HG02763 (cell line): Measurements from ENCODE around the gene ARID1B.
A peak's percentile ranks its signal among the peaks of the same experiment; 100 is the strongest.

Experiments used
- ATAC-seq: cut with Tn5 transposase; IDR thresholded peaks from one replicate; pipeline ENCODE4 v1.9.1; 2021; ENCODE audit warnings: mild to moderate bottlenecking, moderate library complexity; ENCODE audit not compliant: unreplicated experiment

ARID1B gene

GRCh38 chr6:156790711-156791319 is 13.6 kb downstream of the ARID1B start:
- ATAC-seq, result no peak

- peak; percentile 55 for ATAC-seq
These were observed 14.2 kb downstream of the ARID1B start for GRCh38 chr6:156791320-156791850.

GRCh38 chr6:156793200-156793599 is 16.0 kb downstream of the ARID1B start:
- ATAC-seq, result no peak

DNA sequence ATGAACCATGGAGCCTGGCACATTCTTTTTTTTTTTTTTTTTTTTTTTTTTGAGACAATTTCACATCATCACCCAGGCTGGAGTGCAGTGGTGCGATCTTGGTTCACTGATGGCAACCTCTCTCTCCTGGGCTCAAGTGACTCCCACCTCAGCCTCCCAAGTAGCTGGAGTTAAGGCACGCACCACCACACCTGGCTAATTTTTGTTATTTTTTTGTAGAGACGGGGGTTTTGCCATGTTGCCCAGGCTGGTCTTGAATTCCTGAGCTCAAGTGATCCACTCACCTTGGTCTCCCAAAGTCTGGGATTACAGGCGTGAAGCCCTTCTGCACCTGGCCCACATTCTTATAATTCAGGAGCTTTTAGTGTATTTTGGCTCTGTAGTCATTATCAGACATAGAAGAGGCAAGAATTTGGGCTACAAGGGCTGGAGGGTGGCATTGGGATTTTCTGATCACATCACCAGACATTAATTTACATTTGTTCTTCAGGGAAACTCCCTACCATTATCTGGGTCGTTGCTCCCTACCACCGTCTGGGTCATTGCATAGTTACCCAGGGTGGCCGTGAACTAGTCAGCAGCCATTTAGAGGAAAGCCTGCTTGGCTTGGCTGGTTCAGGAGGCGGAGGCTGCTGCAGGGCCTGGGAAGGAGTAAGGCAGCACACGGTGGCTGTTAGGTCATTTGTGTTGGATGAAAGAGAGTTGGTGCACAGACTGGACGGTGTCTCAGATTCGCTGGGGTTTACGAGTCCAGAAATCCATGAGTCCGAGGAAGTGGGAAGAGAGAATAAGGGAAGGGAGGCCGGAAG is 17.6 kb downstream of the ARID1B start:
- ATAC-seq, result peak; percentile 63

DNA sequence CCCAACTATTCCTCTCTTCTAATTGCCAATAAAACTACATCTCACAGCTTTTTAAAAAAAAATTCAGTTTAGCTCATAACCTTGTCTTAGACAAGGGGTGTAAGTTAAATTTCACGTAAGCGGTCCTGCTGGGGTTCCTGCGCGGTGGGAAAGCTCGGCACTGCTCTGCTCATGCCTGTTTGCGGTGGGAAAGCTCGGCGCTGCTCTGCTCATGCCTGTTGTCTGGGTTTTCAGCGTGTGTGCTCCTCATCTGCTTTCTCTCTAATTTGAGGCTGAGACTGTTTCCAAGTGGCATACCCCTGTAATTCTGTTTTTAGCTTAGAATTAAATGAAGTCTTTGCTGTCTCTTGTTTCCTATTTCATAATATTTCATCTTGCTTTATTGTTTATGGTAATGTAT is 18.6 kb downstream of the ARID1B start:
- ATAC-seq, result no peak

GRCh38 chr6:156796627-156797026 is 19.4 kb downstream of the ARID1B start:
- ATAC-seq, result no peak

- ATAC-seq, result no peak
These were observed 20.9 kb downstream of the ARID1B start for GRCh38 chr6:156797901-156798735.

- no peak for ATAC-seq
These were observed 24.5 kb downstream of the ARID1B start for GRCh38 chr6:156801712-156802111.

DNA sequence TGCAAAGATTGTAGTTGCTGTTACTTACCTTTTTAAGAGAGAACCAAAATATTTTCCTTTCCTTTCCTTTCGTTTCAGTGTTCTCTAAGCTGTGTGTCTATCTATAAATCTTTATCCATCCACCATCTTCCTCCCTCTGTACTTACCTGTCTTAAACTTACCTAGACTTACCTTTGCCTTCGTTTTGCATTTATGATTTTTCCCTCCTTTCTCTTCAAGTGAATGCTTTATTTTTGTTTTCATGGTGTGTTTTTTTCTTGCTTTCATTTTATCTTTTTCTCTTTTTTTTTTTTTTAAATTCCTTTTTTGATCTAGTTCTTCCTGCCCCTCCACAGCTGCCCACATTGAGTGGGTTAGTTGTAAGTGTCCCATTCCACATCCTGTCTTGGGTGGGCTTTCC is 26.2 kb downstream of the ARID1B start:
- no peak for ATAC-seq

GRCh38 chr6:156804402-156804801 is 27.2 kb downstream of the ARID1B start:
- ATAC-seq, result no peak

DNA sequence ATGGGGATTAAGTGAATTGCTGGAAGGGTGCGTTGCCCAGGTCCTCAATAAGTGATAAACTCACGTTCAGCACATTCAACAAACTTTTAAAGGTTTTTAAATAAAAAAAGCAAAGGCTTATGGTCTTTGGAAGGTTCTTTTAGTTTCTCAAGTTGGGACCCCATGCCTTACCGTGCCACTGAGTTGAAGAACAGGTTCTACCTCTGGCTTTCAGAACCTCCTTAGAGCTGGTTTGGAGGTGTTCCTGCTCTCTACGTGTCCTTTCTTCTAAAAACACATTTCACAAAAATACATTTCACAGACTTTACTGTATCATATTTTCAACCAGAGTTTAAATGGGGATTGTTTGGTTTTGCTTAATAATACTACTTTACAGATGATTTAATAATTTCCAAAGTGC is 29.0 kb downstream of the ARID1B start:
- ATAC-seq, result no peak

DNA sequence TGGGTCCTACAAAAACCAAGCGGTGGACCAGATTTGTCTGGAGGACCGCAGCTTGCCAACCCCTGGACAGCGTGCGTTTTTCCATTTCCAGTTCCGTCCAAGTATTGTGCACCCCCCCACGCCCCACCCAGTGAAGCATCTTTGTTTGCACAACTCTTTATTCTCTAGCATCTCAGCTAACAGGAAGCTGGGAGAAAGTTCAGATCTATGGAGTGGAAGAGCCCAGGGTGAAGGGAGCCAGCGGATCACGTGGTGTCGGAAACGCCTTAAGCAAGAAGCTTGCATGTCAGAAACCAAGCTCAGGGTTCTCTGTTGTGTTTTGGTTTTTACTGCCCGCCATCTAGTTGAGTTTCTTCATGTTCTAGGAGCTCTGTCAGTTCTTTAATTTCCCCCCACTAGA is 29.9 kb downstream of the ARID1B start:
- ATAC-seq, result no peak

DNA sequence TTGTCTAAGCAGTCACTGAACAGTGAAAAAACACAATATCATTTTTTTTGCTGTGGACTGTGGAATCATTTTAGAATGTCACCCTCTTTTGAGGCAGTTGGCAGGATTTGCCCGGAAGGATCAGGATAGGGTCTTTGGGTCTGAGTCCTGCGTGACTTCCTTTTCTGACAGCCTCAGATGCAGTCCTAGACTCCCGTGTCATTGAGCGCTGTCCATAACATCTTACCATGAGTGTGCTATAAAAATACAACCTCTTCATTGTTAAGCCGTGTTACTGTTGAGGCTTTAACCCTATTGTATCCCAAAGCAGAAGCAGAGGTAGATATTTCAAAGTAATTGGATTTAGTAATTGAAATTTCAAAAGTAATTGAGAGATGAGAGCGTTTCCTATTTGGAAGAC is 30.6 kb downstream of the ARID1B start:
- ATAC-seq, result no peak

GRCh38 chr6:156808287-156808686 is 31.1 kb downstream of the ARID1B start:
- peak; percentile 41 for ATAC-seq

GRCh38 chr6:156809034-156809433 is 31.9 kb downstream of the ARID1B start:
- peak; percentile 88 for ATAC-seq

- no peak for ATAC-seq
These were observed 32.4 kb downstream of the ARID1B start for GRCh38 chr6:156809446-156810178.

- ATAC-seq, result no peak
These were observed 36.9 kb downstream of the ARID1B start for GRCh38 chr6:156814036-156814581.

- ATAC-seq, result no peak
These were observed 39.3 kb downstream of the ARID1B start for GRCh38 chr6:156816505-156816904.

DNA sequence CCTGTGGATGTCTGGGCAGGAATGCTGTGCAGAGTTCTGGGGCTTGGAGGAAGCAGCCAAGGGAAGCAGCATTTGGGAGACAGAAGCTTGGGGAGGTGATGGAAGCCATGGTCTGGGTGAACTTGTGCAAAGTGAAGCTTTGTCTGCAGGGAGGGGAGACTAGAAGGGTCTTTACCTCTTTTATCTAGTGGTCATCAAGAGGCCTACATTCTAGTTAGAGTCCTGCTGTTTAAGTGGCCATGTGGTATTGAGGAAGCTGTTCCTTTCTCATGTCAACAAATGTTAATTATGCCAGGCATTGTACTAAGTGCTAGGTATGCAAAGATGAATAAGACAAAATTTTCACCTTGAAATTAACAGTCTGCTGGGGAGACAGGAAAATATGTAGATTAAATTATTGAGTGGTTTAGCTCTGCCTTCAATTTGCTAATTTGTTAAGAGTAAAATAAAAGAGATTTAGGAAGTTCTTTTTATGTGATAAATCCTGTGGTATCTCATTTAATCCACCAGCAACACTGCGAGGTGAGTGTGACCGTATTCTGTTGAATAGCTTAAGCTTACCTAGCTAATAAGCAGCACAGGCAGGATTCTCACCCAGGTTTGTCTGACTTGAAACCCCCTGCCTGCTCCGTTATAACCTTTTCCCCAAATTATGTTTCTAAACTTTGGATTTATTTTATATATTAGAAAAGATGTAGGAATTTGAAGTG is 43.1 kb downstream of the ARID1B start:
- ATAC-seq, result no peak

DNA sequence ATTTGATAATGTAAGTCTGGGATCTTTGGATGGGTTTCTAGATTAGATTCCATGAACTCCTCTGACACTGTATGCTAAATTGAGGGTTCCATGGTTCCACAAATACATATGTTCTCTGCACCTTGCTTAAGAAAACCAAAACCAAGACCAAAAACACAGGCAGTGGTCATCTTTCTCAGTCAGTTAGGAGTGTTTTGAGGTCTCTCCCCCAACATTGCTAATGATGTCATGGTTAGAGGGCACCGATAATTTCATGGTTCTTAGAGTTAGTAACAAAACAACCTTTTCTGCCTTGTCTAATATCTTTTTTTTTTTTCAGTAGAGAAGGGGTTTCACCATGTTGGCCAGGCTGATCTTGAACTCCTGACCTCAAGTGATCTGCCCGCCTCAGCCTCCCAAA is 44.5 kb downstream of the ARID1B start:
- no peak for ATAC-seq
